SK-N-MC (cell line): ENCODE measurements around the gene CLIP3.
"Not testable (repeated sequence)": the region's sequence is repeated elsewhere in the genome, so short reads cannot be mapped to it uniquely, and the experiment has no call there.

Experiments
- DNase-seq: peaks from one replicate; pipeline ENCODE4 v3.0.0-alpha.2; 2011; ENCODE audit warnings: low read depth, low spot score
- H3K27ac ChIP-seq: fragments of 200-600 bp; sonication (generic); 2 replicates; pipeline ENCODE4 v1.5.1; 2016; ENCODE audit warnings: mixed run types
- H3K36me3 ChIP-seq: fragments of 200-600 bp; sonication (generic); 2 replicates; pipeline ENCODE4 v1.6.1; 2017; ENCODE audit warnings: antibody characterized with exemption, low read length, mixed read lengths; ENCODE audit not compliant: insufficient read depth
- H3K4me3 ChIP-seq: fragments of 200-600 bp; sonication (generic); 2 replicates; pipeline ENCODE4 v1.5.1; 2016
- H3K9ac ChIP-seq: fragments of 200-600 bp; sonication (generic); 2 replicates; pipeline ENCODE4 v1.8.0; 2017; ENCODE audit warnings: mixed run types, mixed read lengths; ENCODE audit not compliant: insufficient read length
- H3K9me3 ChIP-seq: fragments of 200-600 bp; sonication (generic); 2 replicates; pipeline ENCODE4 v1.6.1; 2017; ENCODE audit warnings: low read depth, mild to moderate bottlenecking, antibody characterized with exemption, low read length, moderate library complexity, mixed read lengths
- EZH2 ChIP-seq: fragments of 200-600 bp; sonication (generic); IDR thresholded peaks from one replicate; pipeline ENCODE4 v1.6.1; 2017; ENCODE audit warnings: antibody characterized with exemption
- FOXP2 ChIP-seq: optimal IDR thresholded peaks from 2 replicates; pipeline ENCODE3; 2011; ENCODE audit warnings: mild to moderate bottlenecking, moderate library complexity; ENCODE audit not compliant: insufficient read depth; ENCODE audit errors: extremely low read length, control extremely low read depth
- POLR2AphosphoS5 ChIP-seq: IDR thresholded peaks from 2 replicates; pipeline ENCODE4 v1.6.1; 2012; ENCODE audit warnings: mild to moderate bottlenecking, low read depth, low read length, borderline replicate concordance

CLIP3 gene

DNA sequence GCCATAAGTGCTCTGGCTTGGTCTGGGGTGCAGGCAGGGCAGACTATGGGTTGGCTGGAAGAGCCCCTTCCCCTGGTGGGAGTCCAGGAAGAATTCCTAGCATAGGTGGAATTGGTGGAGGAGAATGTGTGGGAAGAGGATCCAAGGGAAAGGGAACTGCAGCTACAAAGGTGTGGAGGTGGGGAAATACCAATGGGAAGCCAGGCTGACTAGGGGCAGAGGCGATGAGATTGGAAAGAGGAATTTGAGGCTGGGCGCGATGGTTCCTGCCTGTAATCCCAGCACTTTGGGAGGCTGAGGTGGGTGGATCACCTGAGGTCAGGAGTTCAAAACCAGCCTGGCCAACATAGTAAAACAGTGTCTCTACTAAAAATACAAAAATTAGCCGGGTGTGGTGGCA lies 42.5 kb downstream of the CLIP3 start:
- no peak for TF ChIP-seq POLR2AphosphoS5
- no peak for TF ChIP-seq EZH2
- no peak for TF ChIP-seq FOXP2
- no peak overlapping the region for H3K9ac ChIP-seq
- no peak for DNase-seq
- H3K27ac ChIP-seq = no peak overlapping the region
- H3K36me3 ChIP-seq = no peaks in the 10 kb centered on the region
- no peak overlapping the region for H3K4me3 ChIP-seq
- H3K9me3 ChIP-seq = no peaks in the 10 kb centered on the region

DNA sequence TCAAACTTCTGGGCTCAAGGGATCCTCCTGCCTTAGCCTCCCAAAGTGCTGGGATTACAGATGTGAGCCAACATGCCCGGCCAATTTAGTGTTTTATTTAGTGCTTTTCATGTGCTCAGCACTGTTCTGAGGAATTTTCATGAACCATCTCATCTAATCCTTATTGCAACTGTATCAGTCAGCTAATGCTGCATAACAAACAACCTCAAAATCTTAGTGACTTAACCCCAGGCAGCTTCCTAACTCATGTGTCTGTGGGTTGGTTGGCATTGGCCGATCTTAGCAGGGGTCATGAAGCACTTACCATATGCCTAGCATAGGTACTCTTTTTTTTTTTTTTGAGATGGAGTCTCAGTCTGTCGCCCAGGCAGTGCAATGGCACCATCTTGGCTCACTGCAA lies 43.8 kb downstream of the CLIP3 start:
- DNase-seq = no peak
- Histone ChIP-seq H3K36me3 (no peaks in the 10 kb centered on the region), H3K9ac (no peak overlapping the region), H3K9me3 (no peaks in the 10 kb centered on the region), H3K27ac (no peak overlapping the region), H3K4me3 (no peak overlapping the region)
- no peak for TF ChIP-seq FOXP2
- TF ChIP-seq EZH2 = no peak
- TF ChIP-seq POLR2AphosphoS5 = no peak

GRCh38 chr19:35987571-35987896 lies 45.1 kb downstream of the CLIP3 start:
- H3K9ac ChIP-seq = no peak overlapping the region
- no peaks in the 10 kb centered on the region for H3K9me3 ChIP-seq
- DNase-seq = no peak
- TF ChIP-seq POLR2AphosphoS5 = no peak
- TF ChIP-seq FOXP2 = no peak
- no peak for TF ChIP-seq EZH2
- H3K4me3 ChIP-seq = peak overlapping the region; percentile 68
- H3K36me3 ChIP-seq = no peaks in the 10 kb centered on the region
- no peak overlapping the region for H3K27ac ChIP-seq

DNA sequence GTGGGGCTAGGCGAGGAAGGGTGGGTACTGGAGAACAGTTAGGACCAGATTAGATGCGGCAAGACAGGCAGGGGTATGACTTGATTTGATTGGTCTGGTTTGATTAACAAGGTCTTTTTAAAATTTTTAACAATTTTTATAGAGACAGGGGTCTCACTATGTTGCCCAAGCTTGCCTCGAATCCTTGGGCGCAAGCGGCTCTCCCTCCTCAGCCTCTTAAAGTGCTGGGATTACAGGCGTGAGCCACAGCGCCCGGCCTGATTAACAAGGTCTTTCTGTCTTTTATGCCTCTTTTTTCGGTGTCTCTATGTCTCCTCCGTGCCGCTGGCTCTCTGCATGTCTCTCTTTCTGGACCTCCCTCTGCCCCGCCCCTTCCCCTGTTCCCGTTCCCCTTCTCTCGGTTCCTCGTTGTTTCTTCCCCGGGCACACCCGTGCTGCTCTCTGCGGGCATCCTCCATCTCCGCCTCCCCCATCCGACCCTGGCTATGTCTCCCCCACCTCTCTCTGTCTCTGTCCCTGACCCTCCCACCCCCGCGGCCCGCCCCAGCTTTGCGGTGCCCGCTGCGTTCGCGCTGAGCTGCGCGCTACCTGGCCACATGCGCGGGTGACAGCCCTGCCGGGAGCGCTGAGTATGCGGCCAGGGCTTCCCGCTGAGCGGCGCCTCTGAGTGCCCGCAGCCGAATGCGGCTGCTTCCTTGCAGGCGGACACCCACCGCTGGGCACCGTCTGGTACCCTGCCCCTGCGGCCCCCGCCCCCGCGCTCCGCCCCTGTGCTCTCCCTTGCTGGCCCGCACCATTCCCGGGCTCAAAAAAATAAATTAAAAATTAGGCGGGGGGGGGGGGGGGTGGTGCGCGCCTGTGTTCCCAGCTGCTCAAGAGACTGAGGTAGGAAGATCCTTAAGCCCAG lies 45.8 kb downstream of the CLIP3 start:
- Histone ChIP-seq H3K9me3 (no peaks in the 10 kb centered on the region), H3K36me3 (no peaks in the 10 kb centered on the region), H3K4me3 (peak overlapping the region; percentile 68), H3K9ac (no peak overlapping the region), H3K27ac (no peak overlapping the region)
- no peak for TF ChIP-seq POLR2AphosphoS5
- no peak for TF ChIP-seq FOXP2
- no peak for DNase-seq

- DNase-seq = no peak
- Histone ChIP-seq H3K27ac (no peak overlapping the region), H3K36me3 (no peaks in the 10 kb centered on the region), H3K9ac (no peak overlapping the region), H3K9me3 (no peaks in the 10 kb centered on the region), H3K4me3 (no peak overlapping the region)
- TF ChIP-seq POLR2AphosphoS5 (no peak), EZH2 (no peak), FOXP2 (no peak)
Observed at GRCh38 chr19:35986111-35986510, 46.6 kb downstream of the CLIP3 start.

DNA sequence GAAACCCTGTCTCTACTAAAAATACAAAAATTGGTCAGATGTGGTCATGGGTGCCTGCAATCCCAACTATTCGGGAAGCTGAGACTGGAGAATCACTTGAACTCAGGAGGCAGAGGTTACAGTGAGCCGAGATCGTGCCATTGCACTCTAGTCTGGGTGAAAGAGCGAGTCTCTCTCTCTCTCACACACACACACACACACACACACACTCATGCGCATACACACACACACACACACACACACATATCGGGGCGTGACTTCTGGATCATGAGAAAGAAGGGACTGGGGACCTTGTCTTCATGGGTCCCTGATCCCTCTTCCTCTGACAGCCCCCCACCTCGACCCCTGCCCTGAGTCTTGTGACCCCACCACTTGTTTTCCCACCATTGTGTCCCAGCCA lies 49.5 kb downstream of the CLIP3 start:
- no peak for TF ChIP-seq POLR2AphosphoS5
- no peak for TF ChIP-seq FOXP2
- TF ChIP-seq EZH2 = no peak
- H3K9ac ChIP-seq = no peak overlapping the region
- H3K36me3 ChIP-seq = no peaks in the 10 kb centered on the region
- no peak overlapping the region for H3K4me3 ChIP-seq
- no peak for DNase-seq
- H3K27ac ChIP-seq = no peak overlapping the region
- no peaks in the 10 kb centered on the region for H3K9me3 ChIP-seq

- not testable (repeated sequence) for DNase-seq, H3K4me3 ChIP-seq, H3K36me3 ChIP-seq, H3K9ac ChIP-seq, H3K27ac ChIP-seq, H3K9me3 ChIP-seq
Observed at GRCh38 chr19:35980997-35981396, 51.7 kb downstream of the CLIP3 start.

DNA sequence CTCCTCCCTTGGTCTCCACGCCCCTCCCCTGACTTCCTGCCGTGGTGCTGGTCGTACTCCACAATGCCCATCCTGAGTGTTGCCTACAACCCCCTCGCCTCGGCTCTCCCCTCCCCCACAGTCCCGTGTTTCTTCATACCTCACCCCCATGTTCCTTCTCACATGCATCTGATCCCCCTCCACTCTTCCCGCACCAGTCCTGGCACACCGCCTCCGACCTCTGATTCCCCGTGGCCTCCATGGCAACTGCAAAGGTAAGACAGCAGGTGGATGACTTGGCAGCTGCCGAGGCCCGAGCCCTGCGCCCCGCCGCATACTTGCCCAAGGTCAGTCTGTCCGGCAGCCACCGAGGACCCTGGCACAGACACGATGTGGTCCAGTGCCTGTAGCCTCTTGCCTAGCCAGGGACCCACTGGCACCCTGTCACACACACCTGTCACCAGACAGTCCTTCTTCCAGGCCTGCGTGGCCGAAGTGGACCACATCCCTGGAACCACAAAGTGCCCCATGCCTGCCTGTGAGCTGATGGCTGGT lies 53.8 kb downstream of the CLIP3 start:
- H3K36me3 ChIP-seq = no peaks in the 10 kb centered on the region
- H3K9ac ChIP-seq = no peak overlapping the region
- no peak overlapping the region for H3K27ac ChIP-seq
- H3K4me3 ChIP-seq = no peak overlapping the region
- no peaks in the 10 kb centered on the region for H3K9me3 ChIP-seq
- TF ChIP-seq FOXP2 (no peak), POLR2AphosphoS5 (no peak), EZH2 (no peak)
- no peak for DNase-seq

DNA sequence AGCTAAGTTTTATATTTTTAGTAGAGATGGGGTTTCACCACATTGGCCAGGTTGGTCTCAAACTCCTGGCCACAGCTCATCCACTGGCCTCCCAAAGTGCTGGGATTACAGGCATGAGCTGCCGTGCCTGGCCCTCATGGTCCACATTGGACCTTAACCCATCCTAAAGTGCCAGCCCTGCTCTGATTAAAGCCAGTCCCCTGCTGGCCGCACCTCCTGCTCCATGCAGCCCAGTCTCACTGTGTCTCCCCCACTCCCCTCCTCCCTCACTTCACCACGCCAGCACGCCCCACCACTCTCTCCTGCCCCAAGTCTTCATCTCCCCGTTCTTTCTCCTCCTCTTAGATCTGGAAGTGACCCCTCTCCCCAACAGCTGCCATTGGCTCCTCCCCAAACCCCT lies 54.4 kb downstream of the CLIP3 start:
- DNase-seq = no peak
- Histone ChIP-seq H3K36me3 (no peaks in the 10 kb centered on the region), H3K9ac (no peak overlapping the region), H3K27ac (no peak overlapping the region), H3K4me3 (no peak overlapping the region), H3K9me3 (no peaks in the 10 kb centered on the region)
- TF ChIP-seq POLR2AphosphoS5 (no peak), FOXP2 (no peak), EZH2 (no peak)
